HepG2 (cell line): ENCODE measurements around the gene CEP20. TPM values are rescaled to one million over a fixed set of nuclear protein-coding genes. Genes with fewer than 3 reads are reported as not detected.

Experiments used
- CBX1 ChIP-seq: IDR thresholded peaks from one replicate; pipeline ENCODE4 v1.6.1; 2016; ENCODE audit warnings: antibody characterized with exemption, low read depth
- CENPT ChIP-seq: sonication (generic); formaldehyde crosslinking; IDR thresholded peaks from 2 replicates; pipeline ENCODE4 v1.8.0; 2022; ENCODE audit warnings: low read depth, mild to moderate bottlenecking, moderate library complexity, missing genetic modification reagents
- E2F2 ChIP-seq: sonication (generic); formaldehyde crosslinking; IDR thresholded peaks from 2 replicates; pipeline ENCODE4 v1.4.0; 2020; ENCODE audit warnings: missing genetic modification reagents, borderline replicate concordance
- ELF1 ChIP-seq: sonication (generic); formaldehyde crosslinking; IDR thresholded peaks from 2 replicates; pipeline ENCODE4 v1.4.0; 2020; ENCODE audit warnings: missing genetic modification reagents
- GATAD2A ChIP-seq: IDR thresholded peaks from 2 replicates; pipeline ENCODE4 v1.6.1; 2016
- NFKBIZ ChIP-seq: IDR thresholded peaks from 2 replicates; pipeline ENCODE4 v1.6.1; 2018; ENCODE audit warnings: missing genetic modification reagents, missing compliant biosample characterization
- PHB2 ChIP-seq: fragments of 450-650 bp; IDR thresholded peaks from 2 replicates; pipeline ENCODE4 v1.6.1; 2018; ENCODE audit not compliant: partially characterized antibody
- RBFOX2 ChIP-seq: fragments of 200-400 bp; formaldehyde crosslinking; IDR thresholded peaks from 2 replicates; pipeline ENCODE4 v1.6.1; 2017; ENCODE audit warnings: low read depth, mild to moderate bottlenecking, low read length
- RNF2 ChIP-seq: fragments of 450-650 bp; conservative IDR thresholded peaks from 2 replicates; pipeline ENCODE4 v1.6.1; 2016; ENCODE audit warnings: low read depth
- RORA ChIP-seq: sonication (generic); formaldehyde crosslinking; IDR thresholded peaks from 2 replicates; pipeline ENCODE4 v1.5.0; 2020; ENCODE audit warnings: mild to moderate bottlenecking, missing genetic modification reagents, moderate library complexity
- SAFB2 ChIP-seq: sonication (generic); formaldehyde crosslinking; IDR thresholded peaks from 2 replicates; pipeline ENCODE4 v1.5.1; 2020; ENCODE audit warnings: missing genetic modification reagents, low read depth, mild to moderate bottlenecking, borderline replicate concordance
- SP4 ChIP-seq: sonication (generic); formaldehyde crosslinking; IDR thresholded peaks from 2 replicates; pipeline ENCODE4 v1.8.1; 2023; ENCODE audit warnings: mild to moderate bottlenecking, missing genetic modification reagents
- U2AF1 ChIP-seq: fragments of 200-400 bp; formaldehyde crosslinking; optimal IDR thresholded peaks from 2 replicates; pipeline ENCODE3; 2017; ENCODE audit warnings: mild to moderate bottlenecking, low read depth, low read length
- ZFP62 ChIP-seq: sonication (generic); formaldehyde crosslinking; IDR thresholded peaks from 2 replicates; pipeline ENCODE4 v1.4.0; 2020; ENCODE audit warnings: missing genetic modification reagents
- ZFX ChIP-seq: sonication (generic); formaldehyde crosslinking; IDR thresholded peaks from 2 replicates; pipeline ENCODE4 v1.4.0; 2020; ENCODE audit warnings: mild to moderate bottlenecking, low read depth, missing genetic modification reagents, moderate library complexity
- ZFY ChIP-seq: sonication (generic); formaldehyde crosslinking; IDR thresholded peaks from 2 replicates; pipeline ENCODE4 v1.4.0; 2020; ENCODE audit warnings: missing genetic modification reagents
- ZNF12 ChIP-seq: sonication (generic); formaldehyde crosslinking; IDR thresholded peaks from 2 replicates; pipeline ENCODE4 v1.5.0; 2020; ENCODE audit warnings: missing genetic modification reagents
- ZNF275 ChIP-seq: sonication (generic); formaldehyde crosslinking; IDR thresholded peaks from 2 replicates; pipeline ENCODE4 v1.8.0; 2022; ENCODE audit warnings: missing genetic modification reagents, mild to moderate bottlenecking, inconsistent platforms, borderline replicate concordance
- ZNF484 ChIP-seq: sonication (generic); formaldehyde crosslinking; IDR thresholded peaks from 2 replicates; pipeline ENCODE4 v1.5.1; 2020; ENCODE audit warnings: mild to moderate bottlenecking, low read depth, missing genetic modification reagents, borderline replicate concordance
- ZNF616 ChIP-seq: sonication (generic); formaldehyde crosslinking; IDR thresholded peaks from 2 replicates; pipeline ENCODE4 v1.5.0; 2020; ENCODE audit warnings: low read depth, mild to moderate bottlenecking, missing genetic modification reagents
- polyA plus RNA-seq, 8 experiments: library from polyadenylated mRNA; depleted of rRNA in 3 of 8; stranded (reverse) in 7 of 8; unstranded in 1 of 8; fragments of >200 nt; fragmentation: Illumina TruSeq in 4 of 8; extraction: Trizol in 4 of 8; gene quantifications; 2 replicates each; pipeline versions ENCODE4 v1.2.1 to v1.2.3, GENCODE V29; 2011 to 2016; ENCODE audit warnings: low read depth in 4 of 8, missing spikeins in 1 of 8, mixed read lengths in 1 of 8; ENCODE audit not compliant: insufficient read depth in 1 of 8
- total RNA-seq, 5 experiments: library from RNA; depleted of rRNA; stranded (reverse); fragments of >200 nt; fragmentation: Illumina TruSeq; extraction: Trizol; gene quantifications; 2 replicates each; pipeline ENCODE4 v1.2.3, GENCODE V29; 2016; ENCODE audit warnings: low read depth in 1 of 5
- TF ChIP-seq, protein P1 (sequence below): sonication (generic); formaldehyde crosslinking; IDR thresholded peaks from 2 replicates; pipeline ENCODE4 v1.8.1; 2022; ENCODE audit warnings: low read depth, mild to moderate bottlenecking, missing genetic modification reagents

Gene CEP20
- total and polyA plus RNA-seq, 2 of the 13 experiments (the other 11 are each of a cell fraction or from before 2014, with no cell fraction given), result 53.0 to 54.1 TPM

GRCh38 chr16:15888072-15888976 is at the start of gene CEP20 (continued):
- TF ChIP-seq CENPT (CRISPR knock-in tag) (no peak), ZNF616 (peak; percentile 40; the same call in 1 of the 2 replicates), ZNF275 (peak; percentile 87), ELF1 (CRISPR knock-in tag) (peak; percentile 95), RORA (no peak), ZFX (CRISPR knock-in tag) (peak; percentile 99), SP4 (peak; percentile 100), U2AF1 (peak; percentile 94), RBFOX2 (peak; percentile 98), ZFY (CRISPR knock-in tag) (peak; percentile 99), RNF2 (peak; percentile 29; the same call in 1 of the 2 replicates), PHB2 (no peak), ZFP62 (no peak), ZNF12 (no peak; the same call in 1 of the 2 replicates), ZNF484 (CRISPR knock-in tag) (no peak), GATAD2A (CRISPR knock-in tag) (peak; percentile 8; the same call in 1 of the 2 replicates), SAFB2 (CRISPR knock-in tag) (no peak), CBX1 (peak; percentile 18), NFKBIZ (CRISPR knock-in tag) (no peak; the same call in 1 of the 2 replicates), E2F2 (CRISPR knock-in tag) (peak; percentile 96)
- TF ChIP-seq, protein P1, sequence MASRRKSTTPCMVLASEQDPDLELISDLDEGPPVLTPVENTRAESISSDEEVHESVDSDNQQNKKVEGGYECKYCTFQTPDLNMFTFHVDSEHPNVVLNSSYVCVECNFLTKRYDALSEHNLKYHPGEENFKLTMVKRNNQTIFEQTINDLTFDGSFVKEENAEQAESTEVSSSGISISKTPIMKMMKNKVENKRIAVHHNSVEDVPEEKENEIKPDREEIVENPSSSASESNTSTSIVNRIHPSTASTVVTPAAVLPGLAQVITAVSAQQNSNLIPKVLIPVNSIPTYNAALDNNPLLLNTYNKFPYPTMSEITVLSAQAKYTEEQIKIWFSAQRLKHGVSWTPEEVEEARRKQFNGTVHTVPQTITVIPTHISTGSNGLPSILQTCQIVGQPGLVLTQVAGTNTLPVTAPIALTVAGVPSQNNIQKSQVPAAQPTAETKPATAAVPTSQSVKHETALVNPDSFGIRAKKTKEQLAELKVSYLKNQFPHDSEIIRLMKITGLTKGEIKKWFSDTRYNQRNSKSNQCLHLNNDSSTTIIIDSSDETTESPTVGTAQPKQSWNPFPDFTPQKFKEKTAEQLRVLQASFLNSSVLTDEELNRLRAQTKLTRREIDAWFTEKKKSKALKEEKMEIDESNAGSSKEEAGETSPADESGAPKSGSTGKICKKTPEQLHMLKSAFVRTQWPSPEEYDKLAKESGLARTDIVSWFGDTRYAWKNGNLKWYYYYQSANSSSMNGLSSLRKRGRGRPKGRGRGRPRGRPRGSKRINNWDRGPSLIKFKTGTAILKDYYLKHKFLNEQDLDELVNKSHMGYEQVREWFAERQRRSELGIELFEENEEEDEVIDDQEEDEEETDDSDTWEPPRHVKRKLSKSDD, result no peak
